Activated CD8-positive, alpha-beta memory T cell treated with anti-CD3 and anti-CD28 coated beads for 24 hours (primary cell): ENCODE data around the gene NUBP1.

Source experiments
- DNase-seq: peaks from one replicate; pipeline ENCODE4 v3.0.0-alpha.2; 2020

NUBP1 gene

GRCh38 chr16:10808850-10809249, 65.2 kb downstream of the NUBP1 start:
- DNase-seq, result no peak

GRCh38 chr16:10809706-10810105, 66.1 kb downstream of the NUBP1 start:
- no peak for DNase-seq

GRCh38 chr16:10812312-10813098, 68.9 kb downstream of the NUBP1 start:
- no peak for DNase-seq

GRCh38 chr16:10813099-10813455, 69.4 kb downstream of the NUBP1 start:
- DNase-seq, result no peak

GRCh38 chr16:10817514-10817913, 73.9 kb downstream of the NUBP1 start:
- DNase-seq, result no peak

GRCh38 chr16:10817963-10818941, 74.6 kb downstream of the NUBP1 start, which contains the start of gene TVP23A:
TSS of gene TVP23A (minus strand) at chr16:10818794. CDS start at chr16:10818493, 301 bp downstream.
- no peak for DNase-seq
